HTERT RPE-1 (cell line): ENCODE measurements around the gene CLIC1.

ENCODE experiments used
- in situ Hi-C: fragments of 300-500 bp; cut with MboI; formaldehyde crosslinking; loops from 4 replicates; pipeline ENCODE4 v1.14.3; 2020; ENCODE audit warnings: low sequenced_read_pairs

The CLIC1 gene

DNA sequence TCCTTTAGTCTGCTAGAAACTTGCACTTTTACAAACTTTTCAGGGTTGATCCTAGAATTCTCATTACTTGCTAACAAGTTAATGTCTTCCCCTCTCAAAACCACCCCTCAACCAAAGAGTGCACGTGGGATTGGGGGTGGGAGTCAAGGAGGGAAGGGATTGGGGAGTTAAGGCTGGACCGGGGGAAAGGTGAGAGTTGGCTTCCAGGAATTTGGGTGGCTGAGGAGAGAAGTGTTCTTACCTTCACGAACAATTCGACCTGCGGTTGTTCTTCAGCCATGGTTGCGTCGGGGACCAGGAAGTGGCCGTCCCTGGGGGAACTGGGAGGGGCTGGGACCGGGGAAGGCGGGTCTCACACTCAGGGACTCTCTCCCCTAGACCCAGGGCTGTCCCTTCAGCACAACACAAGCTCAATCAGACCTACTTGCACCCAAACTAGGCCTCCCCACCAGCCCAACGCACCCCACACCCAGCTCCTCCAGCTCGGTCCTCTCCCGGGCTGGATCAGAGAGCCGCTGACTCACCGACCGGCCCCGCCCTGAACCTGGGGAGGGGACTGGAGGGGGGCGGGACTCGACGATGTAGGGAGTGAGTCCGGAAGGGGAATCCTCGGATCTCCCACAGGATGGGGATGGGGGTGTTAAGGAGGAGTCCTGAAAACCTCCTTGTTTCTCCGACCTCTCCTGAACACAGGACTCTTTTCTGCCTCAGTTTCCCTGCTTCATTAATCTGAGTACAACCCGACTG, at the start of gene CLIC1:
Gene CLIC1, minus strand, starts transcription at position 510 of the 747 bp plus-strand sequence. Its CDS starts 230 bp downstream, at position 280.
- in situ Hi-C loops, result no loop called here

DNA sequence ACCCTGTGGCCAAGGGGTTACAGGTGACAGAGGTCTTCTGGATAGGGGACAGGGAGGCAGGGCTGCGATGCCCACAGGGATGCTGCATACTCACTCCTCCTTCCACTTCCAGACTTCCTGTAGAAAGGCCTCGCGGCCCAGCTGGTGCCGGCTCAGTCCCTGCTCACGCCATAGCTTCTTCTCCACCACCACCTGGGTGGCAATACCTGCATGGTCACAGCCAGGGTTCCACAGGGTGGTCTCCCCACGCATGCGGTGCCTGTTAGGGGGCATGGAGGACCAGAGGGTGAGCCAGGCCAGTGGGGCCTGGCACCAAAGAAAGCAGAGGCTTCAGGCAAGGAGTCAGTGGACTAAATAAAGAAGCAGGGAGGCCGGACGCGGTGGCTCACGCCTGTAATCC, 49.1 kb upstream of the CLIC1 start:
- in situ Hi-C loops, result no loop called here

DNA sequence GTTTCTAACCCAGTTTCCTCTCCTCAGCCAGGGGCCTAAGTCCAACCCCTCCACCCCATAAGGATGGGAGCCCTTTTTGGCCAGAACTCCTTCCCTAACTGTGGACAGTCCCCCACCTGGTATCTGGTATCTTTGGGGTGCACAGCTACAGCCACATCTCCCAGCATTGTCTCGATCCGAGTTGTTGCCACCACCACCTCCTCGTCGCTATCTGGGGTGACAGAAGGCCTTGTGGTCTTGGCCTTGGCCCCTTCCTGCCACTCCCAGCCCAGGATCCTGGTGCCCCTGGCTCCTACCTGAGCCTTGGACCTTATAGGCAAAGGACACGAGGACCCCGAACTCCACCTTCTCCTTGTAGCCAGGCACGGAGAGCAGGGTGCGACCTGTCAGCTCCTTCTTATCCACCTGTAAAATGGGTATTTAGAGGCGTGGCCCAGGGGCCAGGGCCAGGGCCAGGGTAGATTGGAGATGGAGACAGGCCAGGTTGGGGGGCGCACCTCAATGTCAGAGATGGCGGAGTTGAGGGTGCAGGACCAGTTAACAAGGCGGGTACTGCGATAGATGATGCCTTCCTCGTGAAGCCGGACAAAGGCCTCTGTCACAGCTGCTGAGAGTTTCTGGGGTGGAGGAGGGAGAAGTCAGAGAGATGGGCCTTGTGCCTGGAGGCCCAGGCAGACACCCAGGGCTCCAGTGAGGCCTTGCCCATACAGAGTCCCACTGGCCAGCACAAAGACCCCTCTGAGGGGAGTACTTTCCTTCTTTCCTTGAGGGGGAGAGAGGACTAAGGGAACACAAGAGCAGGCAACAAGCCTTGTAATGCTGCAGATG, 48.0 kb upstream of the CLIC1 start:
- in situ Hi-C loops, result no loop called here

- in situ Hi-C loops, result no loop called here
Measured at GRCh38 chr6:31782126-31782855, 46.0 kb upstream of the CLIC1 start.

- in situ Hi-C loops, result no loop called here
Measured at GRCh38 chr6:31781244-31782125, 45.2 kb upstream of the CLIC1 start.

GRCh38 chr6:31780507-31781243, 44.3 kb upstream of the CLIC1 start:
- in situ Hi-C loops, result no loop called here

- in situ Hi-C loops, result no loop called here
Measured at GRCh38 chr6:31779908-31780307, 43.6 kb upstream of the CLIC1 start.

DNA sequence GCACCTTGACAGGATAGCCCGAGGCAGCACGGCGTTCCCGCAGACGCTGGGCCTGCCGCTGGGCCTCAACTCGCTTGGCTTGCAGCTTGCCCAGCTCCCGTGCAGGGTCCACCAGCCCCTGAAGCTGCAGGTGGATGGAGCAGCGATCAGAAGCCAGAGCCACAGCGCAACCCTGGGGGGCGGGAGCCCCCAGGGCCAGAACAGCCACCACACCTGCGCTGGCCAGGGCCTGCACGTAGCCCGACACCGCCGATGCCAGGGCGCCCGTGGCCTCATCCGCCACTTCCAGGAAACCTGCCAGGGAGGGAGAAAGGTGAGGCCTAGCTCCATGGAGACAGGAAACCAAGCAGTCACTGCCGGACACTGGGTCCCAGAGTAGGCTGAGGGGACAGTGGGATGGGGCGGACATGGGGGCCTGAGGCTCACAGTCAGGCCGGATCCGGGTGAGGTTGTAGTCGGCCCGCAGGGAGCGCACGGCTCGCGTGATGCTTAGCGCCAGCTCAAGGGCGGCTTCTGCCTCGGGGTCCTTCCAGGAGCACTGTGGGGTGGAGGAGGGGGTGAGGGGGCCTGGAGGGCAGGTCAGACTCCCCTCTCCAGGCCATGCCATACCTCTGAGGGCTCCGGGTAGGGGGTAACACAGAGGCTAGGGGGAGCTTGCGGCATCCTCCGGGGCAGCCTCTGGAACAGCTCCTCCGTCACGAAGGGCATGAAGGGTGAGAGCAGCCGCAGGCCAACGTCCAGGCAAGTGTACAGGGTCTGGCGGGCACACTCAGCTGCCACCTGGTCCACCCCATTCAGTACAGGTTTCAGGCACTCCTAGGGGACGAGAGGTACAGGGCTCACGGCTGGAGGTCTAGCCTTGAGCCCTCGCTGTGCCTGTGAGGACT, 42.9 kb upstream of the CLIC1 start:
- in situ Hi-C loops, result no loop called here

DNA sequence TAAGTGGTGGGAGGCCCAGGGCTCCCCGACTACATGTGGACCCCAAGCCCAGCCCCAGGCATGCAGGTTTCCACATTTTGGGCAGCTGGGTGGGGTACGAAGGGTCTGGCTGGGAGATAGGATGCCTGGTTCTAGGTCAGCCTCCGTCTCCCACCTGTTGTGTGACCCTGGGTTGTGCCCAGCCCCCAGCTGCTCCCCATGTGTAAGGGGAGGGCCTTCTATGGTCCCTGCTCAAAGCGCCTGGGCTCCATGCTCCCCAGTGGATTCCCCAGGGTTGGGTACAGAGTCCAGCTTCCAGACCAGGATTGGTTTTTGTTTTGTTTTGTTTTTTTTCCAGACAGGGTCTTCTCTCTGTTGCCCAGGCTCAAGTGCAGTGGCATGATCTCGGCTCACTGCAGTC, 41.9 kb upstream of the CLIC1 start:
- in situ Hi-C loops, result no loop called here

- in situ Hi-C loops, result no loop called here
Measured at GRCh38 chr6:31777667-31778050, 41.3 kb upstream of the CLIC1 start.

DNA sequence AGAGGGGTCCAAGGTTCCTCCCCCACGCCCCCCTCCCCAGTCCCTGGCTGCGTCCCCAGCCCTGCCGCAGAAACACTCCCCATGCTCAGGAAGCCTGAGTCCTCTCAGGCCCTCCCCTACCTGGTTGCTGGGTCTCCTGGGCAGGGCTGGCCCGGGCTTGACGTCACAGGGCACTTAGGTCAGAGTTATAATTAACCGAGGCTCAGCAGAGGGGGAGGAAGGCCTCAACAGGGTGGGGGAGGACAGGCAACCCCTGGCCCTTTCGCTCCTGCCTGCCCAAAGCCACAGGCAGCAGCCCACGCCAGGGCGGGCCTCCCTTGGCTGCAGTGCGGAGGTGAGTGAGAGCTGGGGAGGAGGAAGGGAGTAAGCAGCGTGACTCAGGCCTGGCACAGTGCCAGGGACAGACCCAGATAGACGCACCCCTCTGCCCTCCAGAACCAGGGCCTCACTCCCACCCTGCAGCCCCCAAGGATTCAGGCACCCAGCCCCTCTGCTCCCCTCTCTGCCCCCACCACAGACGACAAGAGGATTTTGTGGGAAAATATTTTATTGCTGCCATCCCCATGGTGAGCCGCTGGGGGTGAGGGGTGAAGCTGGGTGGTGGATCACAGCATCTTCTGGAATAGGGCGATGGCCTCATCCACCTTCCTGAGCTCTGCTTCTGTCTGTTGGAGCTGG, 40.8 kb upstream of the CLIC1 start, which contains the start of gene VWA7:
Gene VWA7, minus strand, starts transcription at position 340 of the 678 bp plus-strand sequence. CDS start 549 bp downstream, outside the sequence.
- in situ Hi-C loops, result no loop called here

GRCh38 chr6:31776485-31776988, 40.2 kb upstream of the CLIC1 start:
- in situ Hi-C loops, result no loop called here

DNA sequence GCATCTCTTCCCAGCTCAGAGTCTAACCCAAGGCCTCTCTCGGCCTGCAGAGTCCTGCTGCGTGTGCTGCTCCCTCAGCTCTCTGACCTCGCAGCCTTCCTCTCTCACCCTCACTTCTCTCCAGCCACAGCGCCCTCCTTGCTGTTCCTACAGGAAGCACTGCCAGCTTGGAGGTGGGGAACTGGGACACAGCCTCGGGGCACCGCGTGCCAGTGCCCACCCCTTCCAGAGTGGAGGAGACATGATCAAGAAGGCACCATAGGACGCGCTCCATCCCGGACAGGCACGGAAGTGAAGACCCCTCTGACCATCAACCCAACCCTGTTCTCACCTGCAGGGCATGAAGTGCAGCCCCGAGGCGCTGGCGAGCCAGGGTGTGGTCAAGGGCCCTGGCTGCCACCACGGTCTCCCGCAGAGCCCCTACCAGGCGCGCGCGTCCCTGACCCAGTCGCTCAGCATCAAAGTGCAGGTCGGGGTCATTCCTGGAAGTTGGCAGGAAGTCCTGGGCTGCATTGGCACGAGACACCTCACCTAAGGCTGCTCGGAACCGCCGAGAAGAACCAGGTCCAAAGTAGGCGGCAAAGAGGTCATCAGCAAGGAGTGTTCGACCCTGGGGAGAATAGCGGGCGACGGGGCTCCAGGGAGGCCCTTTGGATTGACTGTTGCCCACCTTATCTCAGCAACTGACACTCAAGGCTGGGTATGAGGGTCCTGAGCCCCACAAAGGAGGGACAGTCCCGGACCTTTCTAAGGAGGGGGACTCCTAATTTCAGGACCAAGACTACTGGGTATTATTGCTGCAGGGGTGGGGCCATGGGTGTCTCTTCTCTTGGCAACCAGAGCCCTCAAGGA, 39.5 kb upstream of the CLIC1 start:
- in situ Hi-C loops, result no loop called here

DNA sequence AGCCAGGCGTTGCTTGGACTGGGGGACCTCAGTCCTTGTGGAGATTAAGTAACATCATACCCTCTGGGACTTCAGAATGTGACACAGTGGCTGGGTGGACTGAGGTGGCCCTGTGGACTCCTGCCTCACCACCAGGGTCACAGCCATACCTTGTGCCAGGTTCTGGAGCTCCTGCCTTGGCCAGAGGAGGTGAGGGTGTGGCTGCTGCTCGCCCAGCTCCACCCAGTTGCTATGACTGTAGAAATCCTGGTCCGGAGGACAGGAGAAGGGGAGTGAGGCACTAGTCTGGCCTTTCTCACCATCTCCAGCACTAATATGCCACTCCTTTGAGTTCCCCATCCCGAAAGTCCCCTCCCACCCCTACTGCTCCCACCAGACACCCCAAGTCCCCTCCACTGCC, 38.9 kb upstream of the CLIC1 start:
- in situ Hi-C loops, result no loop called here

DNA sequence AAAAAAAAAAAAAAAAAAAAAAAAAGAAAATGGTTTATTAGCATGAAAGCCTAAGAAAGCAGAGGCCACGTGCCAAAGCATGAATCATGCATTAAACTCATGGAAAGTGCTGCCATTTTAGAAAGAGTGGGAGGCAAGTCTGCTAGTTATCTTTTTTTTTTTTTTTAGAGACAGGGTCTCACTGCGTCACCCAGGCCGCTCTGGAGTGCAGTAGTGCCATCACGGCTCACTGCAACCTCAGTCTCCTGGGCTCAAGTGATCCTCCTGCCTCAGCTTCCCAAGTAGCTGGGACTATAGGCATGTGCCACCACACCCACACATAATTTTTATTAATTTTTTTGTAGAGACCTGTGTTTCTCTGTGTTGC, 35.6 kb upstream of the CLIC1 start:
- in situ Hi-C loops, result no loop called here

- in situ Hi-C loops, result no loop called here
Measured at GRCh38 chr6:31770860-31771259, 34.5 kb upstream of the CLIC1 start.

- in situ Hi-C loops, result no loop called here
Measured at GRCh38 chr6:31769684-31770371, 33.5 kb upstream of the CLIC1 start.
